HepG2 (cell line): ENCODE results near the gene SUV39H2. TPM values are rescaled to one million over a fixed set of nuclear protein-coding genes. Genes with fewer than 3 reads are reported as not detected.

Source experiments
- ATAC-seq: fragments of 200-7000 bp; cut with Tn5 transposase; 3 replicates; pipeline ENCODE4 v1.9.1; 2020; ENCODE audit warnings: mild to moderate bottlenecking, moderate library complexity
- BruUV-seq: library from RNA; stranded (reverse); fragments of 400-500 nt; replicated peaks from 2 replicates; lab custom pipeline; 2021; lab: Mats Ljungman, UMichigan
- CTCF ChIA-PET: fragments of 300-600 bp; formaldehyde crosslinking; extraction: SDS; loops from one replicate; lab custom pipeline; 2021; ENCODE audit warnings: low total read pairs, inconsistent platforms, low intra/inter-chr PET ratio; lab: Yijun Ruan, JAX
- POLR2A ChIA-PET: fragments of 350-600 bp; sonication (Branson Sonifier 250); formaldehyde crosslinking; loops from one replicate; lab custom pipeline; 2020; ENCODE audit warnings: antibody characterized with exemption, inconsistent platforms; lab: Yijun Ruan, JAX
- DNase-seq: peaks from one replicate; pipeline ENCODE4 v3.0.0-alpha.2; 2015; ENCODE audit warnings: low spot score
- FAIRE-seq: peaks from 3 replicates; lab custom pipeline; 2011; peaks lifted over from hg19 to GRCh38; lab: Jason Lieb, UNC
- H2AFZ ChIP-seq: one replicate; pipeline ENCODE4 v1.6.1; 2011; ENCODE audit warnings: low read length, inconsistent platforms
- H3K27ac ChIP-seq: fragments of 300-600 bp; 3 replicates; pipeline ENCODE4 v1.8.0; 2011; ENCODE audit warnings: mixed run types, mild to moderate bottlenecking, mixed read lengths, low read length, inconsistent platforms; ENCODE audit not compliant: insufficient read depth; ENCODE audit errors: extremely low read length
- H3K27me3 ChIP-seq, 2 experiments: fragments of 200-600 bp in 1 of 2; 2 replicates in 1 of 2; 3 replicates in 1 of 2; pipeline versions ENCODE4 v1.6.0 to v1.8.0; 2011; ENCODE audit warnings: low read length in 2 of 2, mild to moderate bottlenecking in 2 of 2, moderate library complexity in 2 of 2, inconsistent platforms in 1 of 2; ENCODE audit not compliant: insufficient read depth in 2 of 2, control insufficient read depth in 1 of 2
- H3K36me3 ChIP-seq, 2 experiments: fragments of 200-600 bp in 1 of 2; replicated peaks in 1 of 2; 2 replicates in 1 of 2; 3 replicates in 1 of 2; pipeline versions ENCODE4 v1.5.1 to v1.8.0; 2011; ENCODE audit warnings: low read length in 2 of 2, inconsistent platforms in 1 of 2; ENCODE audit not compliant: insufficient read depth in 2 of 2, control insufficient read depth in 1 of 2
- H3K4me1 ChIP-seq: 2 replicates; pipeline ENCODE4 v1.5.1; 2012; ENCODE audit warnings: low read length, inconsistent platforms; ENCODE audit not compliant: insufficient read depth
- H3K4me2 ChIP-seq: 2 replicates; pipeline ENCODE4 v1.6.0; 2011; ENCODE audit warnings: low read depth, low read length, inconsistent platforms
- H3K4me3 ChIP-seq, 3 experiments: fragments of 200-600 bp in 1 of 3; sonication (generic), shearing (Covaris generic) in 1 of 3; replicated peaks in 1 of 3; 2 replicates each; pipeline ENCODE4 v1.5.1; 2011 to 2016; ENCODE audit warnings: low read length in 3 of 3, inconsistent platforms in 2 of 3, low read depth in 2 of 3, mild to moderate bottlenecking in 2 of 3, control low read depth in 1 of 3, mixed read lengths in 1 of 3; ENCODE audit not compliant: insufficient read depth in 1 of 3
- H3K79me2 ChIP-seq: one replicate; pipeline ENCODE4 v1.6.1; 2011; ENCODE audit warnings: low read length, inconsistent platforms; ENCODE audit not compliant: insufficient read depth
- H3K9ac ChIP-seq: 2 replicates; pipeline ENCODE4 v1.6.0; 2011; ENCODE audit warnings: mild to moderate bottlenecking, low read depth, low read length, inconsistent platforms; ENCODE audit not compliant: insufficient read depth
- H3K9me3 ChIP-seq: 2 replicates; pipeline ENCODE4 v1.5.1; 2012; ENCODE audit warnings: mild to moderate bottlenecking, low read length
- H4K20me1 ChIP-seq: 2 replicates; pipeline ENCODE4 v1.6.0; 2011; ENCODE audit warnings: inconsistent platforms, mild to moderate bottlenecking, low read length, moderate library complexity; ENCODE audit not compliant: insufficient read depth
- ARHGAP35 ChIP-seq: sonication (generic); formaldehyde crosslinking; IDR thresholded peaks from 2 replicates; pipeline ENCODE4 v1.9.0; 2022; ENCODE audit warnings: mild to moderate bottlenecking, inconsistent platforms, moderate library complexity, missing genetic modification reagents, borderline replicate concordance
- DPF2 ChIP-seq: sonication (generic); formaldehyde crosslinking; IDR thresholded peaks from 2 replicates; pipeline ENCODE4 v1.4.0; 2020; ENCODE audit warnings: mild to moderate bottlenecking, low read depth, missing genetic modification reagents, borderline replicate concordance
- DRAP1 ChIP-seq: IDR thresholded peaks from 2 replicates; pipeline ENCODE4 v1.6.1; 2016; ENCODE audit warnings: missing genetic modification reagents, missing compliant biosample characterization
- HES4 ChIP-seq: sonication (generic); formaldehyde crosslinking; IDR thresholded peaks from 2 replicates; pipeline ENCODE4 v1.9.0; 2021; ENCODE audit warnings: mild to moderate bottlenecking, missing genetic modification reagents, borderline replicate concordance
- KLF11 ChIP-seq: IDR thresholded peaks from 2 replicates; pipeline ENCODE4 v1.6.1; 2016; ENCODE audit warnings: missing compliant biosample characterization
- MAX ChIP-seq: IDR thresholded peaks from 2 replicates; pipeline ENCODE4 v1.6.1; 2012; ENCODE audit warnings: inconsistent platforms
- MTERF4 ChIP-seq: sonication (generic); formaldehyde crosslinking; IDR thresholded peaks from 2 replicates; pipeline ENCODE4 v1.8.0; 2023; ENCODE audit warnings: mild to moderate bottlenecking, missing genetic modification reagents
- PCBP1 ChIP-seq: fragments of 200-400 bp; formaldehyde crosslinking; IDR thresholded peaks from 2 replicates; pipeline ENCODE4 v1.6.1; 2017; ENCODE audit warnings: mild to moderate bottlenecking, low read depth, low read length, borderline replicate concordance
- PHF8 ChIP-seq: sonication (generic); formaldehyde crosslinking; IDR thresholded peaks from 2 replicates; pipeline ENCODE4 v1.5.0; 2020; ENCODE audit warnings: missing genetic modification reagents
- SMARCE1 ChIP-seq: fragments of 450-650 bp; IDR thresholded peaks from 2 replicates; pipeline ENCODE4 v1.6.1; 2017; ENCODE audit warnings: borderline replicate concordance
- SP2 ChIP-seq: sonication (generic); formaldehyde crosslinking; IDR thresholded peaks from 2 replicates; pipeline ENCODE4 v1.5.1; 2020; ENCODE audit warnings: mild to moderate bottlenecking, missing genetic modification reagents
- TARDBP ChIP-seq: sonication (generic); formaldehyde crosslinking; IDR thresholded peaks from 2 replicates; pipeline ENCODE4 v1.8.0; 2022; ENCODE audit warnings: mild to moderate bottlenecking, missing genetic modification reagents
- ZFP36 ChIP-seq: fragments of 150-350 bp; IDR thresholded peaks from 2 replicates; pipeline ENCODE4 v1.6.1; 2018; ENCODE audit warnings: borderline replicate concordance, low read length, low read depth; ENCODE audit not compliant: partially characterized antibody
- ZNF124 ChIP-seq: sonication (generic); formaldehyde crosslinking; IDR thresholded peaks from 2 replicates; pipeline ENCODE4 v1.4.0; 2020; ENCODE audit warnings: missing genetic modification reagents
- ZNF138 ChIP-seq: sonication (generic); formaldehyde crosslinking; IDR thresholded peaks from 2 replicates; pipeline ENCODE4 v1.5.0; 2020; ENCODE audit warnings: mild to moderate bottlenecking, low read depth, missing genetic modification reagents
- ZNF337 ChIP-seq: sonication (generic); formaldehyde crosslinking; IDR thresholded peaks from 2 replicates; pipeline ENCODE4 v1.5.1; 2020; ENCODE audit warnings: missing genetic modification reagents, low read depth, mild to moderate bottlenecking, borderline replicate concordance
- ZNF569 ChIP-seq: sonication (generic); formaldehyde crosslinking; IDR thresholded peaks from 2 replicates; pipeline ENCODE4 v1.5.0; 2020; ENCODE audit warnings: mild to moderate bottlenecking, missing genetic modification reagents, moderate library complexity, borderline replicate concordance
- ZNF652 ChIP-seq: IDR thresholded peaks from 2 replicates; pipeline ENCODE4 v1.6.1; 2016; ENCODE audit warnings: low read depth, borderline replicate concordance
- ZNF75D ChIP-seq: sonication (generic); formaldehyde crosslinking; IDR thresholded peaks from 2 replicates; pipeline ENCODE4 v1.8.1; 2023; ENCODE audit warnings: missing genetic modification reagents, mild to moderate bottlenecking, borderline replicate concordance
- ZNF780A ChIP-seq: sonication (generic); formaldehyde crosslinking; IDR thresholded peaks from 2 replicates; pipeline ENCODE4 v1.8.0; 2022; ENCODE audit warnings: mild to moderate bottlenecking, missing genetic modification reagents, moderate library complexity
- ZNF816 ChIP-seq: sonication (generic); formaldehyde crosslinking; IDR thresholded peaks from 2 replicates; pipeline ENCODE4 v1.8.0; 2022; ENCODE audit warnings: missing genetic modification reagents, mild to moderate bottlenecking, borderline replicate concordance
- WGBS: methylation state at CpG from one replicate; pipeline ENCODE4 v1.1.6; 2017; ENCODE audit warnings: low lambda C conversion rate; 5-methylcytosine and 5-hydroxymethylcytosine counted together
- in situ Hi-C: cut with HindIII; loops from 2 replicates; pipeline ENCODE4 v1.10.0; 2017; ENCODE audit warnings: low pct_unique_long_range_greater_than_20kb; ENCODE audit not compliant: extremely low pct_ligation_motif_present
- intact Hi-C: fragments of 100-400 bp; cut with micrococcal nuclease; formaldehyde crosslinking; loops from one replicate; pipeline ENCODE4 v1.10.0; 2022; ENCODE audit not compliant: unreplicated experiment
- polyA plus RNA-seq, 8 experiments: library from polyadenylated mRNA; depleted of rRNA in 3 of 8; stranded (reverse) in 7 of 8; unstranded in 1 of 8; fragments of >200 nt; fragmentation: Illumina TruSeq in 4 of 8; extraction: Trizol in 4 of 8; gene quantifications; 2 replicates each; pipeline versions ENCODE4 v1.2.1 to v1.2.3, GENCODE V29; 2011 to 2016; ENCODE audit warnings: low read depth in 4 of 8, missing spikeins in 1 of 8, mixed read lengths in 1 of 8; ENCODE audit not compliant: insufficient read depth in 1 of 8
- total RNA-seq, 5 experiments: library from RNA; depleted of rRNA; stranded (reverse); fragments of >200 nt; fragmentation: Illumina TruSeq; extraction: Trizol; gene quantifications; 2 replicates each; pipeline ENCODE4 v1.2.3, GENCODE V29; 2016; ENCODE audit warnings: low read depth in 1 of 5
- TF ChIP-seq, protein P1 (sequence below): sonication (generic); formaldehyde crosslinking; IDR thresholded peaks from 2 replicates; pipeline ENCODE4 v1.4.0; 2020; ENCODE audit warnings: low read depth, mild to moderate bottlenecking, missing genetic modification reagents

The SUV39H2 gene
- total and polyA plus RNA-seq, 2 of the 13 experiments (the other 11 are each of a cell fraction or from before 2014, with no cell fraction given): 9.0 to 44.3 TPM

GRCh38 chr10:14879124-14879927 is 660 bp downstream of the SUV39H2 start:
- peak overlapping the region; percentile 77 for H3K4me2 ChIP-seq
- POLR2A ChIA-PET: interaction anchor here (0.6 to 3.0 kb wide), 9 partner anchors 11 to 330 kb away, joined by 3 to 54 read pairs (median 4); partner anchors contain the start of genes CDNF, DCLRE1C, HSPA14 and MEIG1
- FAIRE-seq (no peak), DNase-seq (peak; percentile 9), ATAC-seq (peak; percentile 2; the same call in 2 of the 3 replicates)
- H3K27ac ChIP-seq: peak overlapping the region; percentile 65
- peaks cover 38% of the 10 kb centered on the region for H3K4me1 ChIP-seq
- H3K9me3 ChIP-seq: no peaks in the 10 kb centered on the region
- CTCF ChIA-PET: no interaction called here
- no peaks in the 10 kb centered on the region; a peak in 1 of 5 replicates for H3K27me3 ChIP-seq
- no peak overlapping the region for H2AFZ ChIP-seq
- peak overlapping the region; percentile 76 to 98 (median 91) for H3K4me3 ChIP-seq
- H3K36me3 ChIP-seq: peaks cover 0 to 7% of the 10 kb centered on the region in 2 experiments; a peak in 1 of 5 replicates
- H3K9ac ChIP-seq: peak overlapping the region; percentile 88
- in situ Hi-C loops (no loop called here), intact Hi-C loops (loop anchor here (2.0 to 10.0 kb wide), 2 partner anchors 25 to 75 kb away; partner anchors contain the start of genes DCLRE1C and MEIG1)
- BruUV-seq: TSS peak; percentile 62
- H4K20me1 ChIP-seq: no peaks in the 10 kb centered on the region
- 2% methylated on average over 24 of the region's 60 CpGs for WGBS
- peaks cover 65% of the 10 kb centered on the region for H3K79me2 ChIP-seq
- TF ChIP-seq SP2 (CRISPR knock-in tag): no peak
- no peak for TF ChIP-seq KLF11 (CRISPR knock-in tag)
- TF ChIP-seq, protein P1, sequence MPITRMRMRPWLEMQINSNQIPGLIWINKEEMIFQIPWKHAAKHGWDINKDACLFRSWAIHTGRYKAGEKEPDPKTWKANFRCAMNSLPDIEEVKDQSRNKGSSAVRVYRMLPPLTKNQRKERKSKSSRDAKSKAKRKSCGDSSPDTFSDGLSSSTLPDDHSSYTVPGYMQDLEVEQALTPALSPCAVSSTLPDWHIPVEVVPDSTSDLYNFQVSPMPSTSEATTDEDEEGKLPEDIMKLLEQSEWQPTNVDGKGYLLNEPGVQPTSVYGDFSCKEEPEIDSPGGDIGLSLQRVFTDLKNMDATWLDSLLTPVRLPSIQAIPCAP (CRISPR knock-in tag): no peak
- TF ChIP-seq ZNF652: no peak
- TF ChIP-seq MTERF4 (CRISPR knock-in tag): no peak; the same call in 1 of the 2 replicates
- 0 out of 2 replicates have a peak, but pooled peaks have one; percentile 36 for TF ChIP-seq ZNF816 (CRISPR knock-in tag)
- 0 out of 2 replicates have a peak, but pooled peaks have one; percentile 37 for TF ChIP-seq ZNF780A (CRISPR knock-in tag)
- TF ChIP-seq ZNF138 (CRISPR knock-in tag): no peak
- no peak for TF ChIP-seq PCBP1
- no peak for TF ChIP-seq ARHGAP35 (CRISPR knock-in tag)
- no peak for TF ChIP-seq TARDBP (CRISPR knock-in tag)
- no peak for TF ChIP-seq ZNF124
- TF ChIP-seq PHF8 (CRISPR knock-in tag): no peak
- TF ChIP-seq ZNF337: no peak
- no peak for TF ChIP-seq DPF2
- TF ChIP-seq ZFP36: no peak
- no peak for TF ChIP-seq ZNF569 (CRISPR knock-in tag)
- 0 out of 2 replicates have a peak, but pooled peaks have one; percentile 50 for TF ChIP-seq HES4
- peak; percentile 20; the same call in 1 of the 2 replicates for TF ChIP-seq MAX
- no peak for TF ChIP-seq DRAP1 (CRISPR knock-in tag)
- no peak for TF ChIP-seq ZNF75D
- TF ChIP-seq SMARCE1: no peak
